ENCODE results near the gene ABRAXAS1.

DNA sequence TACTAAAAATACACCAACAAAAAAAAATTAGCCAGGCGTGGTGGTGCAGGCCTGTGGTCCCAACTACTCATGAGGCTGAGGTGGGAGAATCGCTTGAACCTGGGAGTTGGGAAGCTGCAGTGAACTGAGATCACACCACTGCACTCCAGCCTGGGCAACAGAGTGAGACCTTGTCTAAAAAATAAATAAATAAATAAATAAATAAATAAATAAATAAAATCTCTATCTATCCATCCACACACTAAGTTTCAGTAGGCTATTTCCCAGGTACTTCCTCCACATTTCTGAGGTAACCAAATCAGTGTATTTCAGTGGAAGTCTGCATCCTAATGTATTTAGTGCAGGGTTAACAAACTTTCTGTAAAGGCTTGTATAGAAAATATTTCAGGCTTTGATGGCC, 10.9 kb downstream of the ABRAXAS1 start:
- TF ChIP-seq, protein P1, sequence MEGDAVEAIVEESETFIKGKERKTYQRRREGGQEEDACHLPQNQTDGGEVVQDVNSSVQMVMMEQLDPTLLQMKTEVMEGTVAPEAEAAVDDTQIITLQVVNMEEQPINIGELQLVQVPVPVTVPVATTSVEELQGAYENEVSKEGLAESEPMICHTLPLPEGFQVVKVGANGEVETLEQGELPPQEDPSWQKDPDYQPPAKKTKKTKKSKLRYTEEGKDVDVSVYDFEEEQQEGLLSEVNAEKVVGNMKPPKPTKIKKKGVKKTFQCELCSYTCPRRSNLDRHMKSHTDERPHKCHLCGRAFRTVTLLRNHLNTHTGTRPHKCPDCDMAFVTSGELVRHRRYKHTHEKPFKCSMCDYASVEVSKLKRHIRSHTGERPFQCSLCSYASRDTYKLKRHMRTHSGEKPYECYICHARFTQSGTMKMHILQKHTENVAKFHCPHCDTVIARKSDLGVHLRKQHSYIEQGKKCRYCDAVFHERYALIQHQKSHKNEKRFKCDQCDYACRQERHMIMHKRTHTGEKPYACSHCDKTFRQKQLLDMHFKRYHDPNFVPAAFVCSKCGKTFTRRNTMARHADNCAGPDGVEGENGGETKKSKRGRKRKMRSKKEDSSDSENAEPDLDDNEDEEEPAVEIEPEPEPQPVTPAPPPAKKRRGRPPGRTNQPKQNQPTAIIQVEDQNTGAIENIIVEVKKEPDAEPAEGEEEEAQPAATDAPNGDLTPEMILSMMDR (conservative IDR thresholded peaks at IDR 0.05; ENCODE audit: low read depth, low read length) = no peak
- TF ChIP-seq POLR2A (IDR thresholded peaks at IDR 0.05; ENCODE audit: low read depth, low read length) (no peak), CHD1 (IDR thresholded peaks at IDR 0.05; ENCODE audit: low read depth, low read length) (no peak)
